ENCODE data around the gene CTSL.

- no peak for TF ChIP-seq POLR2A (IDR thresholded peaks at IDR 0.05)
- no peak for TF ChIP-seq CTCF (IDR thresholded peaks at IDR 0.05)
These were observed 7.5 kb downstream of the CTSL start for GRCh38 chr9:87733273-87734052.
